ENCODE data around the gene YTHDC2.

The YTHDC2 gene

DNA sequence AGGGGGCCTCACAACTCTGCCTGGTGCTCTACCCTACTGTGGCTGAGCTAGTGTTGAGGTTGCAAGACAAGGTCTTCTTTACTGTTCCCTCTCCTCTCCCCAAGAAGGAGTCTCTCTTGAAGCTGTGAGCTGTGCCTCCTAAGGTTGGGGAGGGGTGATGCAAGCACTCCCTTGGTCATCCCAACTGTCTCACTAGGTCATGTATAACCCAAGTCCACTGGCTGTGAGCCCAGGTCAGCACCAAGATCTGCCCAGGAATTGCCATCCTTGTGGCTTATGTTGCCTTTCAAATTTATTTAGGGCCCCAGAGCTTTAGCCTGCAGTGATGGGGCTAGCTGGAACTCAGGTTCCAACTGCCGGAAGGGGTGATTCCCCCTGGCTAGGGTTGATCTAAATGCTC lies 10.3 kb upstream of the YTHDC2 start:
- TF ChIP-seq NFIC (IDR thresholded peaks at IDR 0.05) (no peak), TAF1 (IDR thresholded peaks at IDR 0.05; ENCODE audit: low read depth) (no peak), EGR1 (IDR thresholded peaks at IDR 0.05) (no peak), RAD21 (IDR thresholded peaks at IDR 0.05; ENCODE audit: low read depth) (no peak), TCF12 (IDR thresholded peaks at IDR 0.05; ENCODE audit: low read depth) (no peak), ZBTB7A (IDR thresholded peaks at IDR 0.05; ENCODE audit: low read depth) (no peak), YY1 (IDR thresholded peaks at IDR 0.05; ENCODE audit: low read depth) (no peak), CREB1 (IDR thresholded peaks at IDR 0.05; ENCODE audit: low read depth) (no peak), CEBPB (IDR thresholded peaks at IDR 0.05) (no peak), EP300 (IDR thresholded peaks at IDR 0.05; ENCODE audit: borderline replicate concordance) (no peak), TEAD4 (IDR thresholded peaks at IDR 0.05) (no peak), FOXM1 (IDR thresholded peaks at IDR 0.05; ENCODE audit: borderline replicate concordance, low read depth) (no peak)
- TF ChIP-seq, protein P1, sequence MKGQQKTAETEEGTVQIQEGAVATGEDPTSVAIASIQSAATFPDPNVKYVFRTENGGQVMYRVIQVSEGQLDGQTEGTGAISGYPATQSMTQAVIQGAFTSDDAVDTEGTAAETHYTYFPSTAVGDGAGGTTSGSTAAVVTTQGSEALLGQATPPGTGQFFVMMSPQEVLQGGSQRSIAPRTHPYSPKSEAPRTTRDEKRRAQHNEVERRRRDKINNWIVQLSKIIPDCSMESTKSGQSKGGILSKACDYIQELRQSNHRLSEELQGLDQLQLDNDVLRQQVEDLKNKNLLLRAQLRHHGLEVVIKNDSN (IDR thresholded peaks at IDR 0.05), result no peak
- TF ChIP-seq, protein P2, sequence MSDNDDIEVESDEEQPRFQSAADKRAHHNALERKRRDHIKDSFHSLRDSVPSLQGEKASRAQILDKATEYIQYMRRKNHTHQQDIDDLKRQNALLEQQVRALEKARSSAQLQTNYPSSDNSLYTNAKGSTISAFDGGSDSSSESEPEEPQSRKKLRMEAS (IDR thresholded peaks at IDR 0.05), result no peak
- TF ChIP-seq, protein P3, sequence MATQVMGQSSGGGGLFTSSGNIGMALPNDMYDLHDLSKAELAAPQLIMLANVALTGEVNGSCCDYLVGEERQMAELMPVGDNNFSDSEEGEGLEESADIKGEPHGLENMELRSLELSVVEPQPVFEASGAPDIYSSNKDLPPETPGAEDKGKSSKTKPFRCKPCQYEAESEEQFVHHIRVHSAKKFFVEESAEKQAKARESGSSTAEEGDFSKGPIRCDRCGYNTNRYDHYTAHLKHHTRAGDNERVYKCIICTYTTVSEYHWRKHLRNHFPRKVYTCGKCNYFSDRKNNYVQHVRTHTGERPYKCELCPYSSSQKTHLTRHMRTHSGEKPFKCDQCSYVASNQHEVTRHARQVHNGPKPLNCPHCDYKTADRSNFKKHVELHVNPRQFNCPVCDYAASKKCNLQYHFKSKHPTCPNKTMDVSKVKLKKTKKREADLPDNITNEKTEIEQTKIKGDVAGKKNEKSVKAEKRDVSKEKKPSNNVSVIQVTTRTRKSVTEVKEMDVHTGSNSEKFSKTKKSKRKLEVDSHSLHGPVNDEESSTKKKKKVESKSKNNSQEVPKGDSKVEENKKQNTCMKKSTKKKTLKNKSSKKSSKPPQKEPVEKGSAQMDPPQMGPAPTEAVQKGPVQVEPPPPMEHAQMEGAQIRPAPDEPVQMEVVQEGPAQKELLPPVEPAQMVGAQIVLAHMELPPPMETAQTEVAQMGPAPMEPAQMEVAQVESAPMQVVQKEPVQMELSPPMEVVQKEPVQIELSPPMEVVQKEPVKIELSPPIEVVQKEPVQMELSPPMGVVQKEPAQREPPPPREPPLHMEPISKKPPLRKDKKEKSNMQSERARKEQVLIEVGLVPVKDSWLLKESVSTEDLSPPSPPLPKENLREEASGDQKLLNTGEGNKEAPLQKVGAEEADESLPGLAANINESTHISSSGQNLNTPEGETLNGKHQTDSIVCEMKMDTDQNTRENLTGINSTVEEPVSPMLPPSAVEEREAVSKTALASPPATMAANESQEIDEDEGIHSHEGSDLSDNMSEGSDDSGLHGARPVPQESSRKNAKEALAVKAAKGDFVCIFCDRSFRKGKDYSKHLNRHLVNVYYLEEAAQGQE (IDR thresholded peaks at IDR 0.05; ENCODE audit: low read depth), result no peak

DNA sequence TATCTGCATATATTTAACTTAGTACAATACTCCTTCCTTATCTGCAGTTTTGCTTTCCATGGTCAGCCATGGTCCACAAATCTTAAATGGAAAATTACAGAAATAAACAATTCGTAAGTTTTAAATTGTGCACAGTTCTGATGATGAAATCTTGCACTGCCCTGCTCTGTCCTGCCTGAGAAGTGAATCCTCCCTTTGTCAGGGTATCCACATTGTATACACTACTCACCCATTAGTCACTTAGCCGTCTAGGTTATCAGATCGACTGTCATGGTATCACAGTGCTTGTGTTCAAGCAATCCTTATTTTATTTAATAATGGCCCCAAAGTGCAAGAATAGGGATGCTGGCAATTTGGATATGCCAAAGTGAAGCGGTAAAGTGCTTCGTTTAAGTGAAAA lies 8.3 kb upstream of the YTHDC2 start:
- TF ChIP-seq, protein P1 (IDR thresholded peaks at IDR 0.05), result no peak
- TF ChIP-seq TAF1 (IDR thresholded peaks at IDR 0.05; ENCODE audit: low read depth) (no peak), ZBTB7A (IDR thresholded peaks at IDR 0.05; ENCODE audit: low read depth) (no peak), TCF12 (IDR thresholded peaks at IDR 0.05; ENCODE audit: low read depth) (no peak), CREB1 (IDR thresholded peaks at IDR 0.05; ENCODE audit: low read depth) (no peak), YY1 (IDR thresholded peaks at IDR 0.05; ENCODE audit: low read depth) (no peak), FOXM1 (IDR thresholded peaks at IDR 0.05; ENCODE audit: borderline replicate concordance, low read depth) (no peak), NFIC (IDR thresholded peaks at IDR 0.05) (no peak), EP300 (IDR thresholded peaks at IDR 0.05; ENCODE audit: borderline replicate concordance) (no peak), TEAD4 (IDR thresholded peaks at IDR 0.05) (no peak), EGR1 (IDR thresholded peaks at IDR 0.05) (no peak), RAD21 (IDR thresholded peaks at IDR 0.05; ENCODE audit: low read depth) (no peak), CEBPB (IDR thresholded peaks at IDR 0.05) (no peak)
- TF ChIP-seq, protein P2 (IDR thresholded peaks at IDR 0.05), result no peak
- TF ChIP-seq, protein P3 (IDR thresholded peaks at IDR 0.05; ENCODE audit: low read depth), result no peak

DNA sequence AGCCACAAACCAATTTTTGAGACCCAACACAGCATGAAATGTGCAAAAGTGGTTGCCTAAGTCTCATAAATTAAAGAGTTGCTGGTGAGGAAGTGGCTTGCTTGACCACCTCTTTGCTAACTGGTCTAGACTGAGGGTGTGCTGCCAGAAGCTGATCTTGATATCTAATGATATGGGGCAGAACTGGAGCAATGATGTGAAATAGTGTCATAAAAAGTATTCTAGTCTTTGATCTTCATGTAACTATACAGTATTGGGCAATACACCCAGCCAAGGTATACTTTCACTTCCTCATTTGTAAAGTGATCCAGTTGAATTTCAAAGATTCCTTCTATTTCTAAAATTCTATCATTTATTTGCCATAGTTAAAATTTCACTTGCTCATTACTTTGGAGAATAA lies 5.9 kb upstream of the YTHDC2 start:
- TF ChIP-seq EP300 (IDR thresholded peaks at IDR 0.05; ENCODE audit: borderline replicate concordance) (no peak), CEBPB (IDR thresholded peaks at IDR 0.05) (no peak), ZBTB7A (IDR thresholded peaks at IDR 0.05; ENCODE audit: low read depth) (no peak), FOXM1 (IDR thresholded peaks at IDR 0.05; ENCODE audit: borderline replicate concordance, low read depth) (no peak), CREB1 (IDR thresholded peaks at IDR 0.05; ENCODE audit: low read depth) (no peak), RAD21 (IDR thresholded peaks at IDR 0.05; ENCODE audit: low read depth) (no peak), YY1 (IDR thresholded peaks at IDR 0.05; ENCODE audit: low read depth) (no peak), TCF12 (IDR thresholded peaks at IDR 0.05; ENCODE audit: low read depth) (no peak), EGR1 (IDR thresholded peaks at IDR 0.05) (no peak), NFIC (IDR thresholded peaks at IDR 0.05) (no peak), TAF1 (IDR thresholded peaks at IDR 0.05; ENCODE audit: low read depth) (no peak), TEAD4 (IDR thresholded peaks at IDR 0.05) (no peak)
- TF ChIP-seq, protein P2 (IDR thresholded peaks at IDR 0.05), result no peak
- TF ChIP-seq, protein P3 (IDR thresholded peaks at IDR 0.05; ENCODE audit: low read depth), result no peak
- TF ChIP-seq, protein P1 (IDR thresholded peaks at IDR 0.05), result no peak
